IPS-15b (cell line): ENCODE results near the gene IMP4.

Experiments
- H3K27me3 ChIP-seq: one replicate; pipeline ENCODE4 v1.6.1; 2013; ENCODE audit warnings: low read length; ENCODE audit not compliant: control insufficient read depth, insufficient read depth
- H3K36me3 ChIP-seq: one replicate; pipeline ENCODE4 v1.6.1; 2013; ENCODE audit warnings: low read length; ENCODE audit not compliant: control insufficient read depth, insufficient read depth
- H3K4me1 ChIP-seq: one replicate; pipeline ENCODE4 v1.6.1; 2013; ENCODE audit warnings: mild to moderate bottlenecking, low read length; ENCODE audit not compliant: control insufficient read depth, insufficient read depth
- H3K4me3 ChIP-seq: one replicate; pipeline ENCODE4 v1.5.1; 2013; ENCODE audit warnings: low read depth, low read length
- H3K9ac ChIP-seq: one replicate; pipeline ENCODE4 v1.6.1; 2013; ENCODE audit warnings: low read depth, mild to moderate bottlenecking, low read length
- H3K9me3 ChIP-seq: one replicate; pipeline ENCODE4 v1.6.1; 2013; ENCODE audit warnings: mild to moderate bottlenecking, low read length; ENCODE audit not compliant: control insufficient read depth, insufficient read depth

Gene IMP4

GRCh38 chr2:130374587-130375290 lies 32.0 kb downstream of the IMP4 start:
- Histone ChIP-seq H3K36me3 (no peaks in the 10 kb centered on the region), H3K9me3 (no peaks in the 10 kb centered on the region), H3K9ac (no peak overlapping the region), H3K4me3 (no peak overlapping the region), H3K4me1 (peaks cover 3% of the 10 kb centered on the region), H3K27me3 (peaks cover 5% of the 10 kb centered on the region)

GRCh38 chr2:130375291-130376266 lies 32.9 kb downstream of the IMP4 start:
- Histone ChIP-seq H3K9me3 (no peaks in the 10 kb centered on the region), H3K36me3 (no peaks in the 10 kb centered on the region), H3K9ac (no peak overlapping the region), H3K27me3 (peaks cover 5% of the 10 kb centered on the region), H3K4me1 (peaks cover 3% of the 10 kb centered on the region), H3K4me3 (no peak overlapping the region)

- H3K27me3 ChIP-seq = peaks cover 3% of the 10 kb centered on the region
- H3K9me3 ChIP-seq = no peaks in the 10 kb centered on the region
- H3K4me3 ChIP-seq = no peak overlapping the region
- no peak overlapping the region for H3K9ac ChIP-seq
- no peaks in the 10 kb centered on the region for H3K36me3 ChIP-seq
- H3K4me1 ChIP-seq = peaks cover 3% of the 10 kb centered on the region
Measured at GRCh38 chr2:130376433-130377293, 34.0 kb downstream of the IMP4 start.

GRCh38 chr2:130377491-130377890 lies 34.8 kb downstream of the IMP4 start:
- H3K9ac ChIP-seq = no peak overlapping the region
- no peak overlapping the region for H3K4me3 ChIP-seq
- H3K4me1 ChIP-seq = peaks cover 3% of the 10 kb centered on the region
- H3K9me3 ChIP-seq = no peaks in the 10 kb centered on the region
- H3K27me3 ChIP-seq = peaks cover 3% of the 10 kb centered on the region
- H3K36me3 ChIP-seq = no peaks in the 10 kb centered on the region

- no peak overlapping the region for H3K4me3 ChIP-seq
- H3K27me3 ChIP-seq = peaks cover 3% of the 10 kb centered on the region
- no peak overlapping the region for H3K9ac ChIP-seq
- H3K9me3 ChIP-seq = no peaks in the 10 kb centered on the region
- H3K4me1 ChIP-seq = peaks cover under 1% of the 10 kb centered on the region
- H3K36me3 ChIP-seq = no peaks in the 10 kb centered on the region
Measured at GRCh38 chr2:130378206-130378897, 35.7 kb downstream of the IMP4 start.

- Histone ChIP-seq H3K9me3 (no peaks in the 10 kb centered on the region), H3K4me1 (no peaks in the 10 kb centered on the region), H3K27me3 (no peaks in the 10 kb centered on the region), H3K9ac (no peak overlapping the region), H3K36me3 (no peaks in the 10 kb centered on the region), H3K4me3 (no peak overlapping the region)
Measured at GRCh38 chr2:130378898-130379214, 36.2 kb downstream of the IMP4 start.

GRCh38 chr2:130380096-130380934 lies 37.6 kb downstream of the IMP4 start:
- Histone ChIP-seq H3K4me3 (no peak overlapping the region), H3K27me3 (no peaks in the 10 kb centered on the region), H3K9me3 (no peaks in the 10 kb centered on the region), H3K36me3 (no peaks in the 10 kb centered on the region), H3K4me1 (no peaks in the 10 kb centered on the region), H3K9ac (no peak overlapping the region)

- Histone ChIP-seq H3K4me1 (no peaks in the 10 kb centered on the region), H3K9ac (no peak overlapping the region), H3K27me3 (no peaks in the 10 kb centered on the region), H3K4me3 (no peak overlapping the region), H3K9me3 (no peaks in the 10 kb centered on the region), H3K36me3 (no peaks in the 10 kb centered on the region)
Measured at GRCh38 chr2:130381145-130381544, 38.4 kb downstream of the IMP4 start.

- Histone ChIP-seq H3K4me3 (no peak overlapping the region), H3K36me3 (no peaks in the 10 kb centered on the region), H3K27me3 (no peaks in the 10 kb centered on the region), H3K9me3 (no peaks in the 10 kb centered on the region), H3K4me1 (no peaks in the 10 kb centered on the region), H3K9ac (no peak overlapping the region)
Measured at GRCh38 chr2:130381619-130382018, 38.9 kb downstream of the IMP4 start.

GRCh38 chr2:130382313-130382917 lies 39.7 kb downstream of the IMP4 start:
- H3K4me3 ChIP-seq = no peak overlapping the region
- no peaks in the 10 kb centered on the region for H3K27me3 ChIP-seq
- H3K9ac ChIP-seq = no peak overlapping the region
- no peaks in the 10 kb centered on the region for H3K9me3 ChIP-seq
- no peaks in the 10 kb centered on the region for H3K36me3 ChIP-seq
- no peaks in the 10 kb centered on the region for H3K4me1 ChIP-seq
